DMS153 (cell line): ENCODE measurements around the gene MSX1.

Experiments
- DNase-seq: peaks from one replicate; lab custom pipeline; 2025; lab: John Stamatoyannopoulos, UW

The MSX1 gene

DNA sequence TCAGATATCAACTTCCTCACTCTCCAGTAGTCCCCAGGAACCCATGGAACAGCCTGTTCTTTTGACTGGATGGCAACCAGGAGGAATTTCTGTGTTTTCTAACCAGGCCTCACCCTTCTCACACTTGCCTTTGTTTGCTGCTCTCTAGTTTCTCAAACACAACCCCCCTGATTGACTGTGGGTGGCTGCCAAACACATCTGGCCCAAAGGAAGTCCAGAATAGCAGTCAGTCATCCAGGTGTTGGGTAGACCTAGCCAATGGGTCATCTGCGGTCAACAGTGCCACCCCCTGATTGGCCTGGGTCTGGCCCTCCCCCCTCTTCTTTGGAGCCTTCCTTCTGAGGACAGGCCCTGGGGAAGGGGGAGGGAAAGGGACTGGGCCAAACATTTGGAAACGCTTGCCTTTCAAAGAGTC lies 53.7 kb downstream of the MSX1 start:
- no peak for DNase-seq
